H1 (cell line): ENCODE data around the gene PHF14. TPM values are rescaled to one million over a fixed set of nuclear protein-coding genes. Genes with fewer than 3 reads are reported as not detected.
A peak's percentile ranks its signal among the peaks of the same experiment; 100 is the strongest.

Source experiments
- CTCF ChIA-PET: fragments of 300-600 bp; sonication (Branson Sonifier 250); formaldehyde crosslinking; loops from one replicate; lab custom pipeline; 2021; ENCODE audit not compliant: partially characterized antibody; lab: Charles Lee
- POLR2A ChIA-PET: fragments of 300-600 bp; sonication (Branson Sonifier 250); formaldehyde crosslinking; loops from one replicate; lab custom pipeline; 2021; ENCODE audit warnings: inconsistent platforms; ENCODE audit not compliant: partially characterized antibody; lab: Charles Lee
- DNase-seq, 2 experiments: peaks; one replicate each; pipeline versions ENCODE4 v3.0.0 to v3.0.0-alpha.2; 2010 to 2022; ENCODE audit warnings: low spot score in 2 of 2, low read depth in 1 of 2, mixed read lengths in 1 of 2
- FAIRE-seq: peaks from 2 replicates; lab custom pipeline; 2011; peaks lifted over from hg19 to GRCh38; lab: Jason Lieb, UNC
- H2AFZ ChIP-seq: 2 replicates; pipeline ENCODE4 v1.8.1; 2012; ENCODE audit warnings: low read length, inconsistent platforms
- H2AK5ac ChIP-seq: 2 replicates; pipeline ENCODE4 v1.6.1; 2013; ENCODE audit warnings: low read depth, low read length
- H2BK120ac ChIP-seq: replicated peaks from 2 replicates; pipeline ENCODE3; 2013; ENCODE audit warnings: low read depth, low read length, inconsistent platforms
- H2BK12ac ChIP-seq: 2 replicates; pipeline ENCODE4 v1.6.1; 2013; ENCODE audit warnings: low read depth, low read length
- H2BK15ac ChIP-seq: 2 replicates; pipeline ENCODE4 v1.6.1; 2013; ENCODE audit warnings: low read length
- H2BK20ac ChIP-seq: 2 replicates; pipeline ENCODE4 v1.6.1; 2013; ENCODE audit warnings: low read length
- H2BK5ac ChIP-seq: 2 replicates; pipeline ENCODE4 v1.6.1; 2013; ENCODE audit warnings: low read depth, low read length
- H3K14ac ChIP-seq: 2 replicates; pipeline ENCODE4 v1.6.1; 2013; ENCODE audit warnings: inconsistent platforms; ENCODE audit not compliant: insufficient read length
- H3K18ac ChIP-seq: 2 replicates; pipeline ENCODE4 v1.6.1; 2013; ENCODE audit warnings: low read length; ENCODE audit errors: extremely low read depth
- H3K23ac ChIP-seq: 2 replicates; pipeline ENCODE4 v1.6.1; 2013; ENCODE audit warnings: inconsistent platforms; ENCODE audit not compliant: insufficient read length
- H3K23me2 ChIP-seq: 2 replicates; pipeline ENCODE4 v1.6.1; 2013; ENCODE audit warnings: low read depth, low read length
- H3K27ac ChIP-seq: 2 replicates; pipeline ENCODE4 v1.6.1; 2011; ENCODE audit warnings: low read depth, low read length, inconsistent platforms
- H3K27me3 ChIP-seq, 4 experiments: replicated peaks in 1 of 4; 1 replicate in 1 of 4; 2 replicates in 3 of 4; pipeline versions ENCODE4 v1.6.1 to v1.8.1; 2011 to 2013; ENCODE audit warnings: low read length in 3 of 4, mild to moderate bottlenecking in 3 of 4, inconsistent platforms in 2 of 4, mixed read lengths in 2 of 4, moderate library complexity in 1 of 4; ENCODE audit not compliant: control insufficient read depth in 3 of 4, insufficient read depth in 3 of 4; ENCODE audit errors: extremely low read depth in 1 of 4
- H3K36me3 ChIP-seq, 4 experiments: 2 replicates each; pipeline versions ENCODE4 v1.6.1 to v1.8.1; 2011 to 2013; ENCODE audit warnings: mild to moderate bottlenecking in 4 of 4, low read length in 3 of 4, moderate library complexity in 2 of 4, control low read depth in 1 of 4, inconsistent platforms in 1 of 4; ENCODE audit not compliant: insufficient read depth in 4 of 4, control insufficient read depth in 2 of 4
- H3K4ac ChIP-seq: replicated peaks from 2 replicates; pipeline ENCODE3; 2013; ENCODE audit warnings: low read length, low read depth, mixed read lengths, inconsistent platforms; ENCODE audit not compliant: insufficient read length
- H3K4me1 ChIP-seq, 4 experiments: replicated peaks in 1 of 4; 1 replicate in 1 of 4; 2 replicates in 3 of 4; pipeline versions ENCODE4 v1.6.1 to v1.8.1; 2011 to 2013; ENCODE audit warnings: low read length in 3 of 4, inconsistent platforms in 2 of 4, mixed read lengths in 1 of 4; ENCODE audit not compliant: insufficient read depth in 4 of 4, control insufficient read depth in 3 of 4
- H3K4me2 ChIP-seq, 2 experiments: 2 replicates each; pipeline versions ENCODE4 v1.6.1 to v1.8.1; 2011 to 2013; ENCODE audit warnings: low read depth in 2 of 2, low read length in 2 of 2, control low read depth in 1 of 2, inconsistent platforms in 1 of 2, mild to moderate bottlenecking in 1 of 2; ENCODE audit not compliant: insufficient read depth in 1 of 2
- H3K4me3 ChIP-seq, 4 experiments: fragments of 200-600, 300-600 bp in 1 of 4; sonication (generic), shearing (Covaris generic), sonication (Bioruptor Twin) in 1 of 4; 2 replicates each; pipeline versions ENCODE4 v1.5.1 to v1.8.1; 2011 to 2016; ENCODE audit warnings: low read length in 4 of 4, low read depth in 3 of 4, control low read depth in 2 of 4, inconsistent platforms in 2 of 4, mild to moderate bottlenecking in 2 of 4, mixed read lengths in 1 of 4, moderate library complexity in 1 of 4; ENCODE audit not compliant: insufficient read depth in 2 of 4; ENCODE audit errors: extremely low read depth in 1 of 4
- H3K56ac ChIP-seq: replicated peaks from 2 replicates; pipeline ENCODE3; 2013; ENCODE audit warnings: low read depth, mild to moderate bottlenecking, mixed read lengths, low read length, inconsistent platforms; ENCODE audit not compliant: insufficient read length
- H3K79me1 ChIP-seq: 2 replicates; pipeline ENCODE4 v1.6.1; 2013; ENCODE audit warnings: low read depth, low read length, control low read depth
- H3K79me2 ChIP-seq, 2 experiments: 2 replicates each; pipeline versions ENCODE4 v1.6.1 to v1.8.1; 2012 to 2013; ENCODE audit warnings: low read length in 2 of 2, mild to moderate bottlenecking in 2 of 2, inconsistent platforms in 1 of 2; ENCODE audit not compliant: insufficient read depth in 2 of 2, control insufficient read depth in 1 of 2
- H3K9ac ChIP-seq, 4 experiments: replicated peaks in 1 of 4; 1 replicate in 1 of 4; 2 replicates in 3 of 4; pipeline versions ENCODE4 v1.6.1 to v1.8.1; 2011 to 2013; ENCODE audit warnings: low read depth in 3 of 4, low read length in 3 of 4, control low read depth in 2 of 4, mild to moderate bottlenecking in 2 of 4, moderate library complexity in 2 of 4, inconsistent platforms in 1 of 4; ENCODE audit errors: extremely low read depth in 1 of 4
- H3K9me3 ChIP-seq, 2 experiments: 2 replicates each; pipeline versions ENCODE4 v1.6.1 to v1.8.1; 2012 to 2013; ENCODE audit warnings: mild to moderate bottlenecking in 2 of 2, moderate library complexity in 2 of 2, control low read depth in 1 of 2, inconsistent platforms in 1 of 2, low read depth in 1 of 2, low read length in 1 of 2, mixed read lengths in 1 of 2; ENCODE audit not compliant: insufficient read depth in 2 of 2
- H4K20me1 ChIP-seq, 2 experiments: replicated peaks in 1 of 2; 2 replicates each; pipeline versions ENCODE3 to v1.8.1; 2011 to 2013; ENCODE audit warnings: inconsistent platforms in 2 of 2, low read length in 2 of 2, mild to moderate bottlenecking in 1 of 2; ENCODE audit not compliant: insufficient read depth in 2 of 2, control insufficient read depth in 1 of 2
- H4K5ac ChIP-seq: 2 replicates; pipeline ENCODE4 v1.6.1; 2013; ENCODE audit warnings: low read length, low read depth, mixed read lengths, inconsistent platforms; ENCODE audit not compliant: insufficient read length
- H4K8ac ChIP-seq: 2 replicates; pipeline ENCODE4 v1.8.0; 2013; ENCODE audit warnings: mild to moderate bottlenecking, moderate library complexity, low read length, inconsistent platforms; ENCODE audit not compliant: insufficient read depth; ENCODE audit errors: extremely low read depth
- H4K91ac ChIP-seq: replicated peaks from 2 replicates; pipeline ENCODE3; 2013; ENCODE audit warnings: low read length, mixed read lengths, inconsistent platforms; ENCODE audit not compliant: insufficient read length
- BRCA1 ChIP-seq: IDR thresholded peaks from 2 replicates; pipeline ENCODE4 v1.6.1; 2012; ENCODE audit warnings: low read depth, low read length, improper control_type of control experiment
- EP300 ChIP-seq, 2 experiments: IDR thresholded peaks; 1 replicate in 1 of 2; 2 replicates in 1 of 2; pipeline ENCODE4 v1.6.1; 2011 to 2012; ENCODE audit warnings: low read depth in 2 of 2, low read length in 2 of 2, mild to moderate bottlenecking in 2 of 2, borderline replicate concordance in 1 of 2, inconsistent platforms in 1 of 2, moderate library complexity in 1 of 2
- EZH2 ChIP-seq: fragments of 200-600 bp; sonication (generic); IDR thresholded peaks from 2 replicates; pipeline ENCODE4 v1.7.1; 2012; ENCODE audit warnings: low read depth, mild to moderate bottlenecking, moderate library complexity, low read length, inconsistent platforms; ENCODE audit not compliant: severe bottlenecking
- KDM5A ChIP-seq: fragments of 200-600 bp; IDR thresholded peaks from 2 replicates; pipeline ENCODE4 v1.7.1; 2012; ENCODE audit warnings: mild to moderate bottlenecking, low read length, inconsistent platforms, mixed read lengths
- POLR2A ChIP-seq, 2 experiments: IDR thresholded peaks; 1 replicate in 1 of 2; 2 replicates in 1 of 2; pipeline ENCODE4 v1.6.1; 2011; ENCODE audit warnings: low read depth in 2 of 2, low read length in 2 of 2, mild to moderate bottlenecking in 2 of 2; ENCODE audit errors: control extremely low read depth in 1 of 2
- POLR2AphosphoS5 ChIP-seq: IDR thresholded peaks from 2 replicates; pipeline ENCODE4 v1.6.1; 2011; ENCODE audit warnings: low read depth, low read length
- POU5F1 ChIP-seq: IDR thresholded peaks from 2 replicates; pipeline ENCODE4 v1.6.1; 2011; ENCODE audit warnings: low read depth, mild to moderate bottlenecking, low read length, moderate library complexity
- SAP30 ChIP-seq: fragments of 300-600 bp; sonication (generic); IDR thresholded peaks from 2 replicates; pipeline ENCODE4 v1.7.1; 2012; ENCODE audit warnings: low read length, moderate library complexity, mild to moderate bottlenecking, inconsistent platforms; ENCODE audit not compliant: insufficient read depth, insufficient replicate concordance
- SIN3A ChIP-seq, 2 experiments: IDR thresholded peaks in 1 of 2; conservative IDR thresholded peaks in 1 of 2; 2 replicates each; pipeline ENCODE4 v1.6.1; 2011 to 2012; ENCODE audit warnings: low read length in 2 of 2, improper control_type of control experiment in 1 of 2, low read depth in 1 of 2, mild to moderate bottlenecking in 1 of 2
- TAF1 ChIP-seq: IDR thresholded peaks from 2 replicates; pipeline ENCODE4 v1.6.1; 2011; ENCODE audit warnings: mild to moderate bottlenecking, low read depth, low read length
- YY1 ChIP-seq: IDR thresholded peaks from 2 replicates; pipeline ENCODE4 v1.6.1; 2011; ENCODE audit warnings: low read depth, mild to moderate bottlenecking, low read length
- WGBS, 2 experiments: shearing (Covaris generic) in 1 of 2; methylation state at CpG; one replicate each; pipeline versions ENCODE4 v1.1.6 to v1.1.7; 2013 to 2015; ENCODE audit warnings: low lambda C conversion rate in 2 of 2, mixed read lengths in 2 of 2, inconsistent platforms in 1 of 2, low coverage in 1 of 2, missing lambda C conversion rate in 1 of 2; ENCODE audit not compliant: insufficient replicate concordance in 2 of 2, insufficient coverage in 1 of 2, insufficient read length in 1 of 2; ENCODE audit errors: extremely low coverage in 1 of 2, missing lambda C conversion rate in 1 of 2; 5-methylcytosine and 5-hydroxymethylcytosine counted together
- polyA plus RNA-seq, 7 experiments: library from polyadenylated mRNA; depleted of rRNA in 3 of 7; stranded (reverse) in 5 of 7; unstranded in 2 of 7; fragments of >200 nt in 5 of 7; fragments of 200-250 nt in 2 of 7; gene quantifications; 1 replicate in 5 of 7; 2 replicates in 1 of 7; 4 replicates in 1 of 7; pipeline versions ENCODE4 v1.2.1 to v1.2.3, GENCODE V29; 2011 to 2013; ENCODE audit warnings: missing spikeins in 2 of 7, mixed read lengths in 2 of 7
- total RNA-seq: library from RNA; stranded (reverse); fragmentation: NEBNext Ultra II Directional; extraction: Animal tissue kit (Norgen Biotek cat#: 25700); gene quantifications from 2 replicates; pipeline ENCODE4 v1.2.1, GENCODE V29; 2021

Gene PHF14
- total and polyA plus RNA-seq, 2 of the 8 experiments (the other 6 are each of a cell fraction or from before 2014, with no cell fraction given): 17.9 to 70.6 TPM

DNA sequence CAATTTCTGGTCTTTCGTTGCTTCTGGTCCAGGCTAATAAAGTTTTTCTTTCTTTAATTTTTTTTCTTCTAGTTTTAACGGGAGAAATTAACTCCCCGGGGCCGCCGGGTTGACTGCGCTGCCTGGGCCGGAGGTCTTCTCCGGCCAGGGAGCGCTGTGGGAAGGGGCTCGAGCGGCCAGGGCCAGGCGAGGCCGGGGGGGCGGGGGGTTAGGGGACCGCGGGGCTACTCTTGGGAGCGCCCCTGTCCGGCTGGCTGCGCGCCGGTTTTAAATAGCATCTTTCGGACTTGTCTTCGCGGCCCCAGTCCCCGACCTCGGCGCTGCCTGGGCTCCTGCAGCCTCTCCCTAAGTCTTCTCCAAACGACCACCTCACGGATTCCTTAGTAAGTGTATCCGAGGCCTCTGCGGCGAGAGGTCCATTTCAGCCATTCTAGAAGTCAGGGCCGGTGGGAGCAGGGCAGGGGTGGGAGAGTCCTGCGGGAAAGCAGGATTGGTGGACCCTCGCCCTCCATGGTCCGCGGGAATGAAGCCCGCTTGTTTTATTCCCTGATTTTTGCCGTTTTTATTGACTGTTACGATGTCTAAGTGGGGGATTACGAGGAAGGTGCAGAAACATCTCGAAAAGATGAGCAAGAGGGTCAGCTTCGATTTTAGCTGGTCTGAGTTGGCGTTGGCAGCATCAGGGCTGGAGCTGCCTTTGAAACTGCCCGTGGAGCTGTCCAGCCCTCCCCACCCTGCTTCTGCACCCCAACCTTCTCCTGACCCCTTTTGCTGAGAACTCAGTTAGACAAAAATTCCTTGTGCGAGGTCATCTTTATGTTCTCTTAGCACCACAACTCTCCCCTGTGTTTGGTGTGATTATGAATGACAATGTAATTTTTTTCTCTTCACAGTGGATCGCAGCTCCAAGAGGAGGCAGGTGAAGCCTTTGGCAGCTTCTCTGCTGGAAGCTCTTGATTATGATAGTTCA, 555 bp downstream of the PHF14 start:
- Histone ChIP-seq H3K56ac (peak overlapping the region; percentile 78), H3K4ac (peak overlapping the region; percentile 22), H2BK120ac (no peak overlapping the region), H3K79me1 (peaks cover 3% of the 10 kb centered on the region), H3K4me3 (peak overlapping the region; percentile 59 to 93 (median 90)), H3K79me2 (peaks cover 3 to 51% of the 10 kb centered on the region in 2 experiments; a peak in 3 of 4 replicates), H3K23ac (no peak overlapping the region), H3K36me3 (peaks cover 0 to 15% (median 0%) of the 10 kb centered on the region in 4 experiments; a peak in 2 of 8 replicates), H3K23me2 (peaks cover 6% of the 10 kb centered on the region), H4K5ac (peak overlapping the region; percentile 92), H2BK20ac (no peak overlapping the region), H3K4me2 (peak overlapping the region; percentile 88 to 89), H3K27me3 (no peaks in the 10 kb centered on the region), H2AK5ac (no peak overlapping the region), H4K20me1 (peaks cover 0 to 3% of the 10 kb centered on the region in 2 experiments), H4K91ac (peak overlapping the region; percentile 22), H2BK12ac (0 out of 2 replicates have a peak overlapping the region, but pooled peaks have one; percentile 13), H3K9me3 (no peaks in the 10 kb centered on the region), H3K9ac (peak overlapping the region; percentile 88 to 92 (median 89)), H3K27ac (peak overlapping the region; percentile 89), H3K14ac (no peak overlapping the region), H3K4me1 (no peaks in the 10 kb centered on the region; a peak in 2 of 7 replicates), H3K18ac (peak overlapping the region; percentile 83), H2BK5ac (peak overlapping the region; percentile 76), H4K8ac (peak overlapping the region; percentile 97), H2AFZ (no peak overlapping the region), H2BK15ac (no peak overlapping the region)
- no peak for DNase-seq
- WGBS, 2 experiments: 3% methylated on average over 39 of the region's 47 CpGs; no CpG with 5 or more reads in 1 of the 2 experiments
- POLR2A ChIA-PET: interaction anchor here (0.7 to 2.6 kb wide), 25 partner anchors 9 to 238 kb away, joined by 3 to 41 read pairs (median 4); a partner anchor contains a TSS
- CTCF ChIA-PET: no interaction called here
- peak; percentile 36 for FAIRE-seq
- TF ChIP-seq YY1 (no peak), EZH2 (no peak), POLR2A (IDR thresholded peaks at IDR 0.05; ENCODE audit: control extremely low read depth in 1 of 2, low read depth in 2 of 2, low read length in 2 of 2) (peak in 1 of 2 experiments; percentile 64; a peak in 1 of 3 replicates), SIN3A (conservative IDR thresholded peaks at IDR 0.05 in 1 of 2, IDR thresholded peaks at IDR 0.05 in 1 of 2; ENCODE audit: low read depth in 1 of 2, low read length in 2 of 2) (peak; percentile 49 to 85; a peak in 2 of 4 replicates), SAP30 (peak; percentile 74), EP300 (IDR thresholded peaks at IDR 0.05; ENCODE audit: borderline replicate concordance in 1 of 2, low read depth in 2 of 2, low read length in 2 of 2) (no peak), POU5F1 (no peak), POLR2AphosphoS5 (peak; percentile 61; the same call in 1 of the 2 replicates), BRCA1 (no peak), TAF1 (no peak), KDM5A (no peak)
